T1000 (cell line): Measurements from ENCODE around the gene ATP12A.
"Not testable (repeated sequence)": the region's sequence is repeated elsewhere in the genome, so short reads cannot be mapped to it uniquely, and the experiment has no call there.

Source experiments
- DNase-seq: peaks from one replicate; lab custom pipeline; 2025; ENCODE audit warnings: mixed read lengths; lab: John Stamatoyannopoulos, UW

Gene ATP12A

GRCh38 chr13:24688950-24689349, 8.7 kb downstream of the ATP12A start:
- no peak for DNase-seq

GRCh38 chr13:24691381-24691780, 11.2 kb downstream of the ATP12A start:
- no peak for DNase-seq

- DNase-seq, result no peak
Observed at GRCh38 chr13:24692561-24692960, 12.4 kb downstream of the ATP12A start.

- no peak for DNase-seq
Observed at GRCh38 chr13:24693862-24694471, 13.8 kb downstream of the ATP12A start.

- DNase-seq, result no peak
Observed at GRCh38 chr13:24694907-24695306, 14.7 kb downstream of the ATP12A start.

GRCh38 chr13:24698686-24699085, 18.5 kb downstream of the ATP12A start:
- DNase-seq, result no peak

- DNase-seq, result no peak
Observed at GRCh38 chr13:24699541-24699940, 19.3 kb downstream of the ATP12A start.

GRCh38 chr13:24700539-24700938, 20.3 kb downstream of the ATP12A start:
- no peak for DNase-seq

- DNase-seq, result no peak
Observed at GRCh38 chr13:24706886-24707585, 26.8 kb downstream of the ATP12A start.

- DNase-seq, result no peak
Observed at GRCh38 chr13:24709186-24709913, 29.1 kb downstream of the ATP12A start.

- no peak for DNase-seq
Observed at GRCh38 chr13:24713022-24713421, 32.8 kb downstream of the ATP12A start.

GRCh38 chr13:24716011-24716410, 35.8 kb downstream of the ATP12A start:
- no peak for DNase-seq

GRCh38 chr13:24716446-24716845, 36.2 kb downstream of the ATP12A start:
- no peak for DNase-seq

GRCh38 chr13:24717217-24717616, 37.0 kb downstream of the ATP12A start:
- DNase-seq, result no peak

GRCh38 chr13:24718192-24718965, 38.2 kb downstream of the ATP12A start:
- no peak for DNase-seq

- DNase-seq, result no peak
Observed at GRCh38 chr13:24719139-24719538, 38.9 kb downstream of the ATP12A start.

- no peak for DNase-seq
Observed at GRCh38 chr13:24723206-24723605, 43.0 kb downstream of the ATP12A start.

- DNase-seq, result no peak
Observed at GRCh38 chr13:24724714-24725113, 44.5 kb downstream of the ATP12A start.

- no peak for DNase-seq
Observed at GRCh38 chr13:24725379-24725778, 45.2 kb downstream of the ATP12A start.

- no peak for DNase-seq
Observed at GRCh38 chr13:24727731-24728601, 47.8 kb downstream of the ATP12A start.

- not testable (repeated sequence) for DNase-seq
Observed at GRCh38 chr13:24730873-24731567, 50.8 kb downstream of the ATP12A start.
